VCaP (cell line): ENCODE results near the gene OR1N1.

Experiments used
- H3K27ac ChIP-seq: fragments of 450-650 bp; 2 replicates; pipeline ENCODE4 v1.5.1; 2017
- TF ChIP-seq, protein P1 (sequence below): fragments of 450-650 bp; conservative IDR thresholded peaks from 2 replicates; pipeline ENCODE4 v1.5.1; 2017; ENCODE audit warnings: mild to moderate bottlenecking, moderate library complexity

The OR1N1 gene, protein sequence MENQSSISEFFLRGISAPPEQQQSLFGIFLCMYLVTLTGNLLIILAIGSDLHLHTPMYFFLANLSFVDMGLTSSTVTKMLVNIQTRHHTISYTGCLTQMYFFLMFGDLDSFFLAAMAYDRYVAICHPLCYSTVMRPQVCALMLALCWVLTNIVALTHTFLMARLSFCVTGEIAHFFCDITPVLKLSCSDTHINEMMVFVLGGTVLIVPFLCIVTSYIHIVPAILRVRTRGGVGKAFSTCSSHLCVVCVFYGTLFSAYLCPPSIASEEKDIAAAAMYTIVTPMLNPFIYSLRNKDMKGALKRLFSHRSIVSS

DNA sequence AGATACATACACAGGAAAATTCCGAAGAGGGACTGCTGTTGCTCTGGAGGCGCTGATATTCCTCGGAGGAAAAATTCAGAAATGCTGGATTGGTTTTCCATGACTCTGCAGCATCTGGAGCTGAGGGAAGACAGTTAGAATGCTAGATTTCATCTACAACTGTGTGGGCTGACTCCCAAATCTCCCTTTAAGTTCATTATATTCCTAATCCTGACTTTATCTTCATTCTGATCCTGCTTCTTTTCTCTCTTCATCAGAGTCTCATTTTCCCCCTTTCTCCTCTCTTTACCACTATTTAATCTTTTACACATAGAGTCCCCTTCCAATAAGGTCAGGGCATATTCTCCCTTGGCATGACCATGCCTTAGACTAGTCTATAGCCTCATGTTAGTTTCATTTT is at the start of gene OR1N1:
OR1N1 (minus strand) TSS at position 101 of the 400 bp plus-strand sequence; CDS start at position 101, 0 bp downstream.
- TF ChIP-seq, protein P1, sequence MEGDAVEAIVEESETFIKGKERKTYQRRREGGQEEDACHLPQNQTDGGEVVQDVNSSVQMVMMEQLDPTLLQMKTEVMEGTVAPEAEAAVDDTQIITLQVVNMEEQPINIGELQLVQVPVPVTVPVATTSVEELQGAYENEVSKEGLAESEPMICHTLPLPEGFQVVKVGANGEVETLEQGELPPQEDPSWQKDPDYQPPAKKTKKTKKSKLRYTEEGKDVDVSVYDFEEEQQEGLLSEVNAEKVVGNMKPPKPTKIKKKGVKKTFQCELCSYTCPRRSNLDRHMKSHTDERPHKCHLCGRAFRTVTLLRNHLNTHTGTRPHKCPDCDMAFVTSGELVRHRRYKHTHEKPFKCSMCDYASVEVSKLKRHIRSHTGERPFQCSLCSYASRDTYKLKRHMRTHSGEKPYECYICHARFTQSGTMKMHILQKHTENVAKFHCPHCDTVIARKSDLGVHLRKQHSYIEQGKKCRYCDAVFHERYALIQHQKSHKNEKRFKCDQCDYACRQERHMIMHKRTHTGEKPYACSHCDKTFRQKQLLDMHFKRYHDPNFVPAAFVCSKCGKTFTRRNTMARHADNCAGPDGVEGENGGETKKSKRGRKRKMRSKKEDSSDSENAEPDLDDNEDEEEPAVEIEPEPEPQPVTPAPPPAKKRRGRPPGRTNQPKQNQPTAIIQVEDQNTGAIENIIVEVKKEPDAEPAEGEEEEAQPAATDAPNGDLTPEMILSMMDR = no peak
- H3K27ac ChIP-seq = no peak within 1 kb of the TSS

DNA sequence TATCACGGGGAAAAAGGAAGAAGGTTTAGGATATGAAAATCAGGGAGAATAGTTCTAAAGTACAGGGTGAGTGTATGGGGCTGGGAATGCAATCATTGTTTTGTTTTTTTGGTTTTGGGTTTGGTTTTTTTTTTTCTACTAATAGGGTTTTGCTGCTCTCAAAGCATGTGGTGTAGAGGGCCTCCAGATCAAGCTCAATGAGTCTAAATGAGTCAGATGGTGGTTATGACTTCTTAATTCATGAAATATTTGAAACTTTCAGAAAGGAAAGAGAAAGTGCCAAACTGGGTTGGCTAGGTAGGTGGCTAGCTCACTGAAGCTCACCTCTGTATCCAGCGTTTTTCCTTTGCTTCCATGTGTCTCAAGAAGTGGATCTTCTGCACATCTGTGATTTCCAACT is 45.4 kb upstream of the OR1N1 start:
- H3K27ac ChIP-seq = no peak overlapping the region
- TF ChIP-seq, protein P1 = no peak

DNA sequence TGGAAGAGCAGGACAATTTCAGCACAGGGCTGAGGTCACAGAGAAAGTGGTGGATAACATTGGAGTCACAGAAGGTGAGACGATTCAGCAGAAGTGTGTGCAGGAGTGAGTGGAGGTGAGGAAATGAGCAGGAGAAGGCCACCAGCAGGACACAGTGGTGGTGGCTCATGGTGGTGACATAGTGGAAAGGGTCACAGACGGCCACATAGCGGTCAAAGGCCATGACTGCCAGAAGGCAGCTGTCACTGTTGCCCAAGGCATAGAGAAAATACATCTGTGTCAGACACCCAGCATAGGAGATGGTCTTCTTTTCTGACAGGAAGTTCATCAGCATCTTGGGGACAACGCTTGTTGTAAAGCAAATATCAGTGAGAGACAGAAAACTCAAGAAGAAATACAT is 40.8 kb upstream of the OR1N1 start:
- no peak overlapping the region for H3K27ac ChIP-seq
- TF ChIP-seq, protein P1 = no peak

DNA sequence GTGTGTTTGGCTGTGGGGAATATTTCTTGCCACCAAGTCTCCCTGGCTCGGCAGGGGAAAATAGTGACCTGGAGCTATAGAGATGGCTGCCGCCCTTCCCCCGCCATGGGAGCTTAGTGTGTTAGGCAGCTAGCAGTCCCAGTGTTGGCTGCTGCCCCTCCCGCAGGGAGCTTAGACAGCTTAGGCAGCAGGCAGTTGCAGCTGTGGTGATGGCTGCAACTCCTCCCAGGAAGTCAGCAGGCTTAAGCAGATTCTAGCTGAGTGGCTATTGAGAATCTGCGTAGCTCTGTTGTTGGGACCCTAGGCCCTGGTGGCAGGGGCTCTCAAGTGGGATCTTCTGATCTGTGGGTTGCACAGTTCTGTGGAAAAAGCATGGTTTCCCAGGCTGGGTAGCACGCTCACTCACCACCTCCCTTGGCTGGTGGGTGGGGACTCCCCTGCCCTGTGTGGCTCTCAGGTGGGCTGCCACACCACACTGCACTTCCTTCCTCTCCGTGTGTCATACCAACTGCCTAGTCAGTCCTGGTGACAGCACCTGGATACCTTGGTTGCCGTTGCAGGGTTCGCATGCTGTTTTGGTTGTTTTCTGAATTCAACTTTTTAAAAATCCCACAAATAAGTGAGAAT is 35.2 kb upstream of the OR1N1 start:
- TF ChIP-seq, protein P1 = no peak
- no peak overlapping the region for H3K27ac ChIP-seq

DNA sequence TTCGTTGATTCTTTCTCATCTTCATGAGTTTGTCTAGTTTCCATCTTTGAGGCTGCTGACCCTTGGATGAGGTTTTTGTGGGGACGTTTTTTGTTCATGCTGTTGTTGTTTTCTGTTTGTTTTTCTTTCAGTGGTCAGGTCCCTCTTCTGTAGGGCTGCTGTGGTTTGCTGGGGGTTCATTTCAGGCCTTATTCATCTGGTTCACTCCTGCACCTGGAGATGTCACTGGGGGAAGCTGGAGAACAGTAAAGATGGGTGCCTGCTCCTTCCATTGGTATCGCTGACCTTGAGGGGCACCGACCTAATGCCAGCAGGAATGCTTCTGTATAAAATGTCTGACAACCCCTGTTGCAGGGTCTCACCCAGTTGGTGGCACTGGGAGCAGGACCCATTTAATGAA is 34.4 kb upstream of the OR1N1 start:
- H3K27ac ChIP-seq = no peak overlapping the region
- TF ChIP-seq, protein P1 = no peak

DNA sequence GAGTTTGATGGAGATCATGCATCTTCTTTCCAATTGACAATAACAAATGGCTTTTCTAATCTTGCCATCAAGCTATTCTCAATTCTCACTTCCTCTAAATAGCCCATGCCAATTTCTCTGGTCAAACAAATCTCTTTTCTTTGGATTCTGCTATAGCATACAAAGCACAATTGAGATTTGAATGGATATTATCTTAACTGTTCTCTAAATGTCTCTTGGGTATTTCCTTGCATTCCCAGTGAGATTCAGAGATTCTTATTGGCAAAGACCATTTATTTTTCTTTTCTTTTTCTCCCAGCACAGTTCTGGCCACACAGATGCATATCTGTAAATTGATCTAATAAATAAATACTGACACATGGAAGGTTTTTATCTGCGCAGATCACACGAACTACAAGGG is 25.7 kb upstream of the OR1N1 start, which contains the start of gene OR1N2:
OR1N2 (plus strand) TSS at position 301 of the 400 bp plus-strand sequence. CDS start 100 bp downstream, outside the sequence.
- TF ChIP-seq, protein P1 = no peak
- no peak within 1 kb of the TSS for H3K27ac ChIP-seq

DNA sequence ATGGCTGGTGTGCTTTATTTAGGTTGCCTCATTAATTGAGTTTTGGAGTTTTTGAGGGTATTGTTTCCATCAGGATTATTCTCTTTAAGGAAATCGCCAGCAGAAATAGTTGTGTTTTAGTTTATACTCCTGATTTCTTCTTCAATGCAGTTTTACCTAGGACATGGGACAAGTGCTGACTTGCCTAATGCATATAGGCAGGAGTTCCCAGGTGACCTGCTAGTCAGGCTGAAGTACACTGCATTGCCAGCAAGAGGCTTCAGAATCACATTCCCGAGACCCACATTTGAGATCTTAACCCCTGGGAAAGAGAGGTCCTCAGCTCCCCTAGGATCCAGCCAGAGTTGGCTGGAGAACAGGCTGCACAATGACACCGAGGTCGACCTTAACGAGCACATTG is 24.3 kb upstream of the OR1N1 start:
- TF ChIP-seq, protein P1 = no peak
- no peak overlapping the region for H3K27ac ChIP-seq
